Neuronal stem cell (in vitro differentiated cells): ENCODE measurements around the gene FOXL2NB.
"Not testable (repeated sequence)": the region's sequence is repeated elsewhere in the genome, so short reads cannot be mapped to it uniquely, and the experiment has no call there.

Experiments
- DNase-seq: peaks from one replicate; pipeline ENCODE4 v3.0.0-alpha.2; 2013; ENCODE audit warnings: low spot score
- H2AFZ ChIP-seq: one replicate; pipeline ENCODE4 v1.6.1; 2013; ENCODE audit warnings: mild to moderate bottlenecking, low read length, inconsistent platforms
- H2AK5ac ChIP-seq: 2 replicates; pipeline ENCODE4 v1.6.1; 2013; ENCODE audit warnings: low read depth, mild to moderate bottlenecking, inconsistent platforms, low read length, moderate library complexity, mixed read lengths
- H2BK120ac ChIP-seq: 2 replicates; pipeline ENCODE4 v1.6.1; 2013; ENCODE audit warnings: low read depth, mild to moderate bottlenecking, inconsistent platforms, low read length, moderate library complexity, mixed read lengths
- H2BK12ac ChIP-seq: one replicate; pipeline ENCODE4 v1.6.1; 2013; ENCODE audit warnings: low read length, inconsistent platforms
- H2BK15ac ChIP-seq: 2 replicates; pipeline ENCODE4 v1.6.1; 2013; ENCODE audit warnings: mild to moderate bottlenecking, low read length, inconsistent platforms, mixed read lengths
- H2BK5ac ChIP-seq: one replicate; pipeline ENCODE4 v1.6.1; 2013; ENCODE audit warnings: inconsistent platforms, mild to moderate bottlenecking, low read length, moderate library complexity
- H3K14ac ChIP-seq: one replicate; pipeline ENCODE4 v1.6.1; 2013; ENCODE audit warnings: low read length, inconsistent platforms
- H3K18ac ChIP-seq: 2 replicates; pipeline ENCODE4 v1.6.1; 2013; ENCODE audit warnings: low read length, inconsistent platforms
- H3K23ac ChIP-seq: 2 replicates; pipeline ENCODE4 v1.6.1; 2013; ENCODE audit warnings: low read depth, mild to moderate bottlenecking, mixed read lengths, low read length, inconsistent platforms; ENCODE audit not compliant: poor library complexity
- H3K27ac ChIP-seq: replicated peaks from 3 replicates; pipeline ENCODE4 v1.5.1; 2013; ENCODE audit warnings: low read length, inconsistent platforms
- H3K27me3 ChIP-seq, 3 experiments: 2 replicates each; pipeline ENCODE4 v1.6.1; 2013; ENCODE audit warnings: low read length in 3 of 3, mild to moderate bottlenecking in 2 of 3, inconsistent platforms in 1 of 3, low read depth in 1 of 3, mixed read lengths in 1 of 3, moderate library complexity in 1 of 3; ENCODE audit not compliant: control insufficient read depth in 3 of 3, insufficient read depth in 3 of 3
- H3K36me3 ChIP-seq, 2 donors: replicated peaks in 1 of 2; 2 replicates each; pipeline ENCODE4 v1.6.1; 2013; ENCODE audit warnings: low read length in 2 of 2; ENCODE audit not compliant: control insufficient read depth in 2 of 2, insufficient read depth in 2 of 2
- H3K4ac ChIP-seq: 2 replicates; pipeline ENCODE4 v1.6.1; 2013; ENCODE audit warnings: inconsistent platforms, mild to moderate bottlenecking, low read length, moderate library complexity
- H3K4me1 ChIP-seq, 2 donors: 1 replicate in 1 of 2; 2 replicates in 1 of 2; pipeline ENCODE4 v1.6.1; 2013; ENCODE audit warnings: low read length in 2 of 2, low read depth in 1 of 2; ENCODE audit not compliant: control insufficient read depth in 2 of 2, insufficient read depth in 1 of 2
- H3K4me2 ChIP-seq: one replicate; pipeline ENCODE4 v1.6.1; 2013; ENCODE audit warnings: mild to moderate bottlenecking, low read length, inconsistent platforms; ENCODE audit not compliant: insufficient read depth, poor library complexity, severe bottlenecking
- H3K4me3 ChIP-seq, 2 donors: 2 replicates each; pipeline ENCODE4 v1.5.1; 2013; ENCODE audit warnings: low read length in 2 of 2, mild to moderate bottlenecking in 2 of 2, inconsistent platforms in 1 of 2, moderate library complexity in 1 of 2
- H3K79me1 ChIP-seq: one replicate; pipeline ENCODE4 v1.6.1; 2013; ENCODE audit warnings: low read depth, mild to moderate bottlenecking, inconsistent platforms, low read length, moderate library complexity
- H3K9ac ChIP-seq: one replicate; pipeline ENCODE4 v1.6.1; 2013; ENCODE audit warnings: mild to moderate bottlenecking, low read depth, low read length, inconsistent platforms; ENCODE audit not compliant: poor library complexity
- H3K9me3 ChIP-seq, 2 donors: replicated peaks in 1 of 2; 2 replicates each; pipeline versions ENCODE3 to v1.6.1; 2013; ENCODE audit warnings: low read length in 2 of 2, mild to moderate bottlenecking in 2 of 2, inconsistent platforms in 1 of 2, low read depth in 1 of 2, mixed read lengths in 1 of 2, moderate library complexity in 1 of 2; ENCODE audit not compliant: control insufficient read depth in 2 of 2, insufficient read depth in 1 of 2
- H4K8ac ChIP-seq: one replicate; pipeline ENCODE4 v1.6.1; 2013; ENCODE audit warnings: low read depth, mild to moderate bottlenecking, inconsistent platforms, low read length, moderate library complexity
- H4K91ac ChIP-seq: one replicate; pipeline ENCODE4 v1.6.1; 2013; ENCODE audit warnings: low read length, low read depth, mild to moderate bottlenecking, inconsistent platforms; ENCODE audit not compliant: poor library complexity
- WGBS, 2 donors: extraction: QIAGEN DNeasy Blood & Tissue Kit; methylation state at CpG; one replicate each; pipeline ENCODE4 v1.1.7; 2013; ENCODE audit warnings: missing lambda C conversion rate in 2 of 2, mixed read lengths in 1 of 2; ENCODE audit not compliant: insufficient read length in 2 of 2, insufficient replicate concordance in 1 of 2; ENCODE audit errors: extremely low coverage in 2 of 2; 5-methylcytosine and 5-hydroxymethylcytosine counted together

The FOXL2NB gene

GRCh38 chr3:138921316-138922292 lies 25.4 kb upstream of the FOXL2NB start:
- Histone ChIP-seq H3K27me3 (peaks cover 0 to 7% (median 2%) of the 10 kb centered on the region in 3 experiments), H4K8ac (no peak overlapping the region), H4K91ac (no peak overlapping the region), H2BK5ac (no peak overlapping the region), H2AK5ac (no peak overlapping the region), H3K4me3 (no peak overlapping the region), H3K9me3 (no peaks in the 10 kb centered on the region), H3K4me1 (no peaks in the 10 kb centered on the region), H3K14ac (no peak overlapping the region), H3K27ac (no peak overlapping the region), H2BK15ac (no peak overlapping the region), H3K79me1 (no peaks in the 10 kb centered on the region), H3K4me2 (no peak overlapping the region), H2BK120ac (no peak overlapping the region), H3K23ac (no peak overlapping the region), H2AFZ (no peak overlapping the region), H2BK12ac (no peak overlapping the region), H3K18ac (no peak overlapping the region), H3K4ac (no peak overlapping the region), H3K9ac (no peak overlapping the region), H3K36me3 (no peaks in the 10 kb centered on the region)
- WGBS, 2 donors: no CpG with 5 or more reads among the region's 8 CpGs
- no peak for DNase-seq

- not testable (repeated sequence) for H3K27ac ChIP-seq, H2BK15ac ChIP-seq, H2AFZ ChIP-seq, H3K27me3 ChIP-seq, H2AK5ac ChIP-seq, H3K4me3 ChIP-seq, H3K23ac ChIP-seq, H3K18ac ChIP-seq, H3K4me2 ChIP-seq, H3K4ac ChIP-seq, H3K4me1 ChIP-seq, H3K79me1 ChIP-seq, H4K91ac ChIP-seq, H2BK120ac ChIP-seq, DNase-seq, H3K36me3 ChIP-seq, H2BK12ac ChIP-seq, H3K9me3 ChIP-seq, H3K14ac ChIP-seq, H3K9ac ChIP-seq, H2BK5ac ChIP-seq, H4K8ac ChIP-seq
- WGBS, 2 donors: no CpG with 5 or more reads among the region's 6 CpGs
Observed at GRCh38 chr3:138922400-138922799, 24.6 kb upstream of the FOXL2NB start.

GRCh38 chr3:138923531-138923994 lies 23.5 kb upstream of the FOXL2NB start:
- Histone ChIP-seq H3K9ac (no peak overlapping the region), H3K18ac (no peak overlapping the region), H2BK5ac (no peak overlapping the region), H3K23ac (no peak overlapping the region), H2BK15ac (no peak overlapping the region), H3K4ac (no peak overlapping the region), H2BK12ac (no peak overlapping the region), H3K14ac (no peak overlapping the region), H4K8ac (no peak overlapping the region), H2AFZ (peak overlapping the region; percentile 48), H2AK5ac (no peak overlapping the region), H3K27me3 (peaks cover 0 to 4% (median 0%) of the 10 kb centered on the region in 3 experiments), H3K4me1 (no peaks in the 10 kb centered on the region), H2BK120ac (no peak overlapping the region), H3K4me2 (no peak overlapping the region), H3K9me3 (no peaks in the 10 kb centered on the region), H3K36me3 (no peaks in the 10 kb centered on the region), H3K27ac (no peak overlapping the region), H3K79me1 (no peaks in the 10 kb centered on the region), H4K91ac (no peak overlapping the region), H3K4me3 (no peak overlapping the region)
- whole genome bisulfite sequencing, 2 donors: no CpG with 5 or more reads among the region's 6 CpGs
- peak; percentile 87 for DNase-seq

- no peak overlapping the region for H2AK5ac ChIP-seq
- WGBS, 2 donors: no CpG with 5 or more reads among the region's 42 CpGs
Observed at GRCh38 chr3:138928727-138929372, 18.2 kb upstream of the FOXL2NB start.

More at GRCh38 chr3:138928727-138929372, 18.2 kb upstream of the FOXL2NB start:
- H3K14ac ChIP-seq: no peak overlapping the region
- no peak overlapping the region for H2BK5ac ChIP-seq
- H3K4me1 ChIP-seq: no peaks in the 10 kb centered on the region
- H2AFZ ChIP-seq: no peak overlapping the region
- H3K9ac ChIP-seq: no peak overlapping the region
- H2BK120ac ChIP-seq: no peak overlapping the region
- no peak overlapping the region for H3K18ac ChIP-seq
- no peak overlapping the region for H3K4ac ChIP-seq
- no peaks in the 10 kb centered on the region for H3K79me1 ChIP-seq
- H4K91ac ChIP-seq: no peak overlapping the region
- no peak overlapping the region for H2BK15ac ChIP-seq
- no peak for DNase-seq
- H3K27me3 ChIP-seq: peaks cover 0 to 19% (median 0%) of the 10 kb centered on the region in 3 experiments
- no peak overlapping the region for H3K4me2 ChIP-seq
- H3K36me3 ChIP-seq: no peaks in the 10 kb centered on the region
- H2BK12ac ChIP-seq: no peak overlapping the region
- no peaks in the 10 kb centered on the region for H3K9me3 ChIP-seq
- no peak overlapping the region for H3K4me3 ChIP-seq
- no peak overlapping the region for H3K27ac ChIP-seq
- H3K23ac ChIP-seq: no peak overlapping the region
- no peak overlapping the region for H4K8ac ChIP-seq
